B cell (primary cell): ENCODE measurements around the gene MRNIP. TPM values are rescaled to one million over a fixed set of nuclear protein-coding genes. Genes with fewer than 3 reads are reported as not detected.

ENCODE experiments used
- ATAC-seq: fragments of 200-7000 bp; cut with Tn5 transposase; one replicate; pipeline ENCODE4 v1.10.0; 2021; ENCODE audit warnings: low read depth, mild to moderate bottlenecking, moderate number of reproducible peaks, moderate library complexity
- CTCF ChIA-PET: fragments of 350-600 bp; sonication (Branson Sonifier 250); formaldehyde crosslinking; loops from one replicate; lab custom pipeline; 2021; ENCODE audit warnings: antibody characterized with exemption, inconsistent platforms; lab: Charles Lee
- POLR2A ChIA-PET: fragments of 350-600 bp; sonication (Branson Sonifier 250); formaldehyde crosslinking; loops from one replicate; lab custom pipeline; 2021; ENCODE audit warnings: antibody characterized with exemption; lab: Charles Lee
- DNase-seq: peaks from one replicate; pipeline ENCODE4 v3.0.0; 2013
- H2AFZ ChIP-seq: 2 replicates; pipeline ENCODE4 v1.6.1; 2012; ENCODE audit warnings: mild to moderate bottlenecking, low read depth, low read length; ENCODE audit not compliant: insufficient read depth, poor library complexity, severe bottlenecking
- H3K27ac ChIP-seq, 2 donors: 1 replicate in 1 of 2; 2 replicates in 1 of 2; pipeline ENCODE4 v1.5.1; 2012 to 2013; ENCODE audit warnings: low read length in 2 of 2, mild to moderate bottlenecking in 2 of 2, moderate library complexity in 1 of 2
- H3K27me3 ChIP-seq, 4 experiments: fragments of 200-600 bp in 1 of 4; sonication (generic) in 1 of 4; replicated peaks in 1 of 4; 1 replicate in 2 of 4; 2 replicates in 2 of 4; pipeline versions ENCODE4 v1.6.1 to v1.7.0; 2013 to 2016; ENCODE audit warnings: low read length in 3 of 4, mild to moderate bottlenecking in 2 of 4, mixed read lengths in 1 of 4, moderate library complexity in 1 of 4; ENCODE audit not compliant: insufficient read depth in 4 of 4, control insufficient read depth in 3 of 4; ENCODE audit errors: control extremely low read depth in 1 of 4
- H3K36me3 ChIP-seq, 2 experiments: replicated peaks in 1 of 2; 1 replicate in 1 of 2; 2 replicates in 1 of 2; pipeline versions ENCODE4 v1.6.1 to v1.7.1; 2013; ENCODE audit warnings: low read length in 1 of 2; ENCODE audit not compliant: insufficient read depth in 2 of 2, control insufficient read depth in 1 of 2; ENCODE audit errors: control extremely low read depth in 1 of 2, extremely low read depth in 1 of 2
- H3K4me1 ChIP-seq, 2 donors: fragments of 200-600 bp in 1 of 2; sonication (generic) in 1 of 2; 1 replicate in 1 of 2; 2 replicates in 1 of 2; pipeline versions ENCODE4 v1.5.1 to v1.6.1; 2013 to 2017; ENCODE audit warnings: low read length in 2 of 2; ENCODE audit not compliant: control insufficient read depth in 2 of 2, insufficient read depth in 2 of 2
- H3K4me2 ChIP-seq: replicated peaks from 2 replicates; pipeline ENCODE3; 2012; ENCODE audit warnings: mild to moderate bottlenecking, low read depth, low read length; ENCODE audit not compliant: poor library complexity, severe bottlenecking
- H3K4me3 ChIP-seq, 5 experiments: fragments of 200-600 bp in 1 of 5; sonication (generic) in 1 of 5; 1 replicate in 3 of 5; 2 replicates in 2 of 5; pipeline versions ENCODE4 v1.5.1 to v1.7.0; 2011 to 2016; ENCODE audit warnings: low read length in 4 of 5, mild to moderate bottlenecking in 4 of 5, low read depth in 2 of 5, control low read depth in 1 of 5, moderate library complexity in 1 of 5; ENCODE audit not compliant: insufficient read depth in 1 of 5; ENCODE audit errors: control extremely low read depth in 1 of 5, extremely low read depth in 1 of 5
- H3K79me2 ChIP-seq: fragments of 200-600 bp; sonication (generic); one replicate; pipeline ENCODE4 v1.6.0; 2016; ENCODE audit warnings: low read length; ENCODE audit not compliant: control insufficient read depth, insufficient read depth
- H3K9ac ChIP-seq: fragments of 200-600 bp; sonication (generic); 2 replicates; pipeline ENCODE4 v1.6.1; 2017; ENCODE audit warnings: mild to moderate bottlenecking, low read length, moderate library complexity
- H3K9me3 ChIP-seq, 3 donors: one replicate each; pipeline versions ENCODE4 v1.6.1 to v1.7.1; 2013; ENCODE audit warnings: low read length in 2 of 3; ENCODE audit not compliant: control insufficient read depth in 2 of 3, insufficient read depth in 1 of 3; ENCODE audit errors: control extremely low read depth in 1 of 3
- H4K20me1 ChIP-seq: 2 replicates; pipeline ENCODE4 v1.6.0; 2012; ENCODE audit warnings: mild to moderate bottlenecking, low read length; ENCODE audit not compliant: insufficient read depth, control insufficient read depth, poor library complexity, severe bottlenecking
- H3K27ac Mint-ChIP-seq: one replicate; pipeline ENCODE4 v1.8.0; 2021; ENCODE audit warnings: mixed read lengths
- H3K27me3 Mint-ChIP-seq: one replicate; pipeline ENCODE4 v1.8.0; 2021; ENCODE audit warnings: mixed read lengths
- H3K4me1 Mint-ChIP-seq: one replicate; pipeline ENCODE4 v1.8.0; 2021; ENCODE audit warnings: mixed read lengths
- H3K4me3 Mint-ChIP-seq: one replicate; pipeline ENCODE4 v1.8.0; 2021; ENCODE audit warnings: mixed read lengths
- H3K9me3 Mint-ChIP-seq: one replicate; pipeline ENCODE4 v1.8.0; 2022; ENCODE audit warnings: mixed read lengths; ENCODE audit not compliant: insufficient read depth
- EZH2 ChIP-seq: IDR thresholded peaks from 2 replicates; pipeline ENCODE4 v1.6.1; 2012; ENCODE audit warnings: borderline replicate concordance, low read depth, mild to moderate bottlenecking, moderate library complexity, low read length; ENCODE audit not compliant: insufficient read depth, poor library complexity, severe bottlenecking
- WGBS: methylation state at CpG from one replicate; pipeline ENCODE4 v1.1.5; 2013; ENCODE audit warnings: missing lambda C conversion rate; ENCODE audit not compliant: insufficient coverage; 5-methylcytosine and 5-hydroxymethylcytosine counted together
- intact Hi-C: fragments of 100-400 bp; cut with micrococcal nuclease; formaldehyde crosslinking; loops from one replicate; pipeline ENCODE4 v1.10.0; 2022
- polyA plus RNA-seq: library from polyadenylated mRNA; depleted of rRNA; stranded (reverse); fragments of >200 nt; gene quantifications from 2 replicates; pipeline ENCODE4 v1.2.3, GENCODE V29; 2012
- total RNA-seq, 2 donors: library from RNA; stranded (reverse); fragments of 120-200 nt in 1 of 2; gene quantifications; 1 replicate in 1 of 2; 2 replicates in 1 of 2; pipeline versions ENCODE4 v1.2.3 to v1.2.4, GENCODE V29; 2013 to 2022
- TF ChIP-seq, protein P1 (sequence below): fragments of 200-600 bp; IDR thresholded peaks from one replicate; pipeline ENCODE4 v1.8.0; 2022; ENCODE audit warnings: antibody characterized with exemption, mild to moderate bottlenecking

Gene MRNIP
- total and polyA plus RNA-seq, 2 donors (not counting 1 experiment from before 2014, with no cell fraction given) = 152 to 178 TPM

DNA sequence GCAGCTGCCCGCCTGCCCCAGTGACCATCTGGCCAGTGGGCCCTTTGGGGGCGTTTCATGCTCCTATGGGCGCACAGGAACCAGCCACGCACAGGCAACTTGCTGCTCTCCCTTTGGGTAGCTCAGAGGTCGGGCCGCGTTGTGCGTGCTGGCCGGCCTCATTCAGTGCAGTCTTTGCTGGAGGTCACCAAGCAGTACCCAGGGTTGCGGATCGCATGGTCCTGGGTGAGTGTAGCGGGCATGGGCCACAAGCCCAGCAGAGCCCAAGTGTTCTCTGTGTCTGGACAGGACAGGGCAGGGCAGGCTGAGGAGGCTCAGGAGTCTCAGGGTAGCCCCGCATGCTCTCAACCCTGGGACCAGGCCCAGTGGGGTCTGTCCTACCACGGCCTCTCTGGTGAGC, 9.9 kb upstream of the MRNIP start:
- Histone ChIP-seq H3K79me2 (no peaks in the 10 kb centered on the region), H3K4me2 (no peak overlapping the region), H3K4me3 (no peak overlapping the region), H3K9me3 (no peaks in the 10 kb centered on the region), H2AFZ (no peak overlapping the region), H3K9ac (no peak overlapping the region), H3K36me3 (peaks cover 1 to 50% of the 10 kb centered on the region in 2 experiments), H3K27ac (no peak overlapping the region), H3K4me1 (no peaks in the 10 kb centered on the region), H3K27me3 (no peaks in the 10 kb centered on the region), H4K20me1 (no peaks in the 10 kb centered on the region)
- Mint-ChIP-seq H3K9me3 (no peaks in the 10 kb centered on the region), H3K27ac (no peak overlapping the region), H3K27me3 (no peaks in the 10 kb centered on the region), H3K4me3 (no peak overlapping the region), H3K4me1 (peaks cover 3% of the 10 kb centered on the region)
- POLR2A ChIA-PET = interaction anchor here (0.5 to 1.0 kb wide), 2 partner anchors 107 to 1713 kb away, joined by 3 to 4 read pairs; no protein-coding TSS in a partner anchor
- intact Hi-C loops = no loop called here
- CTCF ChIA-PET = interaction anchor here (3.4 kb wide), 1 partner anchor 107 kb away, joined by 13 read pairs; no protein-coding TSS in a partner anchor
- no peak for DNase-seq
- ATAC-seq = no peak
- TF ChIP-seq EZH2 = no peak
- TF ChIP-seq, protein P1, sequence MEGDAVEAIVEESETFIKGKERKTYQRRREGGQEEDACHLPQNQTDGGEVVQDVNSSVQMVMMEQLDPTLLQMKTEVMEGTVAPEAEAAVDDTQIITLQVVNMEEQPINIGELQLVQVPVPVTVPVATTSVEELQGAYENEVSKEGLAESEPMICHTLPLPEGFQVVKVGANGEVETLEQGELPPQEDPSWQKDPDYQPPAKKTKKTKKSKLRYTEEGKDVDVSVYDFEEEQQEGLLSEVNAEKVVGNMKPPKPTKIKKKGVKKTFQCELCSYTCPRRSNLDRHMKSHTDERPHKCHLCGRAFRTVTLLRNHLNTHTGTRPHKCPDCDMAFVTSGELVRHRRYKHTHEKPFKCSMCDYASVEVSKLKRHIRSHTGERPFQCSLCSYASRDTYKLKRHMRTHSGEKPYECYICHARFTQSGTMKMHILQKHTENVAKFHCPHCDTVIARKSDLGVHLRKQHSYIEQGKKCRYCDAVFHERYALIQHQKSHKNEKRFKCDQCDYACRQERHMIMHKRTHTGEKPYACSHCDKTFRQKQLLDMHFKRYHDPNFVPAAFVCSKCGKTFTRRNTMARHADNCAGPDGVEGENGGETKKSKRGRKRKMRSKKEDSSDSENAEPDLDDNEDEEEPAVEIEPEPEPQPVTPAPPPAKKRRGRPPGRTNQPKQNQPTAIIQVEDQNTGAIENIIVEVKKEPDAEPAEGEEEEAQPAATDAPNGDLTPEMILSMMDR = no peak
- over 99% methylated on average over 14 of the region's 14 CpGs for WGBS

DNA sequence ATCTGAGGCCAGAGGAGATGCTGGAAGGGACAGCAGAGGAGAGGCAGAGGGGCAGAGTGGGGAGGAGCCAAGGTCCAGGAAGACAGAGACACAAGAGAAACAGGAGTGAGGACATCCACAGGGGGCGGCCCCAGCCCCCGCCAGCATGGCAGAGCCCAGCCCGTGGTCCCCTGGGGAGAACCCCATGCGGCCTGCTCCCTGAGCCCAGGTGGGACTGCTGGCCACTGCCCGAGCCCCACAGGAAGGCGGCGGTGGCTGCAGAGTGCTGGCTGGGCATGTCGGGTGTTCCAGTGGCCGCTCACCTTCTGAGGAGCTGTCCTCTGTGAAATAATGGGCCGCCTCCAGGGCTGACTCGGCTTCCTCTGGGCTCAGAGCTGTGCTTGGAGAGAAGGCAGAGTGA, 8.9 kb upstream of the MRNIP start:
- Mint-ChIP-seq H3K4me1 (peaks cover 3% of the 10 kb centered on the region), H3K4me3 (no peak overlapping the region), H3K27me3 (no peaks in the 10 kb centered on the region), H3K27ac (no peak overlapping the region), H3K9me3 (no peaks in the 10 kb centered on the region)
- Histone ChIP-seq H3K4me2 (no peak overlapping the region), H3K27me3 (no peaks in the 10 kb centered on the region), H3K4me1 (no peaks in the 10 kb centered on the region), H3K4me3 (no peak overlapping the region), H3K36me3 (peaks cover 1 to 50% of the 10 kb centered on the region in 2 experiments), H4K20me1 (no peaks in the 10 kb centered on the region), H3K9ac (no peak overlapping the region), H2AFZ (no peak overlapping the region), H3K27ac (no peak overlapping the region), H3K79me2 (no peaks in the 10 kb centered on the region), H3K9me3 (peaks cover 0 to under 1% (median 0%) of the 10 kb centered on the region in 3 donors)
- TF ChIP-seq, protein P1 = no peak
- TF ChIP-seq EZH2 = no peak
- POLR2A ChIA-PET = no interaction called here
- WGBS = 94% methylated on average over 11 of the region's 11 CpGs
- ATAC-seq (no peak), DNase-seq (no peak)
- CTCF ChIA-PET = interaction anchor here (3.4 kb wide), 1 partner anchor 108 kb away, joined by 13 read pairs; no protein-coding TSS in a partner anchor
- intact Hi-C loops = no loop called here
